GM13977 (cell line): ENCODE data around the gene GHRHR.

Source experiments
- DNase-seq: peaks from one replicate; pipeline ENCODE4 v3.0.0; 2012; ENCODE audit warnings: low spot score
- in situ Hi-C: fragments of 300-500 bp; cut with MboI; formaldehyde crosslinking; loops from one replicate; pipeline ENCODE4 v1.12.0; 2022; ENCODE audit warnings: low sequenced_read_pairs, low pct_unique_long_range_greater_than_20kb, mixed read lengths, inconsistent platforms; ENCODE audit not compliant: unreplicated experiment
- TF ChIP-seq, protein P1 (sequence below): IDR thresholded peaks from 2 replicates; pipeline ENCODE4 v1.5.1; 2012; ENCODE audit warnings: mild to moderate bottlenecking, control low read depth; ENCODE audit not compliant: insufficient read depth; ENCODE audit errors: extremely low read depth, missing control alignments

The GHRHR gene

DNA sequence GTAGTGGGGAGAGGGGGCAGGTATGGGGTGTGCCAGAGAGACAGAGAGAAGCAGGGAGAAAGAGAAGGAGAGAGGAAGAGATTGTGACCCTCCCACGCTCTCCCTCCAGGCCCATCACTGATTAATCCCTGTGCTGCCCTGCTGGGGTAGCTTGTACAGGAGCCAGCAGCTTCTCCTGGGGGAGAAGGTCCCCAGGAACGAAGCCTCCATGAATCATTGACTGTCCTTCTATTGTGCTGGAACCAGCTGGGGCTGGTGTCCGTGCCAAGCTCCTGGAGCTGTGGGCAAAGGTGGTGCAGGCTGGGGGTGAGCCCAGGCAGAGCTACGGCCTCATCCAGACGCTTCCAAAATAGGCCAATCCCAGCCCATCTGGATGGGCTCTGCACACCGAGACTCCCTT lies 31.2 kb upstream of the GHRHR start:
- TF ChIP-seq, protein P1, sequence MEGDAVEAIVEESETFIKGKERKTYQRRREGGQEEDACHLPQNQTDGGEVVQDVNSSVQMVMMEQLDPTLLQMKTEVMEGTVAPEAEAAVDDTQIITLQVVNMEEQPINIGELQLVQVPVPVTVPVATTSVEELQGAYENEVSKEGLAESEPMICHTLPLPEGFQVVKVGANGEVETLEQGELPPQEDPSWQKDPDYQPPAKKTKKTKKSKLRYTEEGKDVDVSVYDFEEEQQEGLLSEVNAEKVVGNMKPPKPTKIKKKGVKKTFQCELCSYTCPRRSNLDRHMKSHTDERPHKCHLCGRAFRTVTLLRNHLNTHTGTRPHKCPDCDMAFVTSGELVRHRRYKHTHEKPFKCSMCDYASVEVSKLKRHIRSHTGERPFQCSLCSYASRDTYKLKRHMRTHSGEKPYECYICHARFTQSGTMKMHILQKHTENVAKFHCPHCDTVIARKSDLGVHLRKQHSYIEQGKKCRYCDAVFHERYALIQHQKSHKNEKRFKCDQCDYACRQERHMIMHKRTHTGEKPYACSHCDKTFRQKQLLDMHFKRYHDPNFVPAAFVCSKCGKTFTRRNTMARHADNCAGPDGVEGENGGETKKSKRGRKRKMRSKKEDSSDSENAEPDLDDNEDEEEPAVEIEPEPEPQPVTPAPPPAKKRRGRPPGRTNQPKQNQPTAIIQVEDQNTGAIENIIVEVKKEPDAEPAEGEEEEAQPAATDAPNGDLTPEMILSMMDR, result no peak
- in situ Hi-C loops, result no loop called here
- DNase-seq, result no peak

- TF ChIP-seq, protein P1, result no peak
- DNase-seq, result peak; percentile 4
- in situ Hi-C loops, result no loop called here
These were observed 30.4 kb upstream of the GHRHR start for GRCh38 chr7:30933124-30933974.

- TF ChIP-seq, protein P1, result no peak
- no peak for DNase-seq
- in situ Hi-C loops, result no loop called here
These were observed 29.5 kb upstream of the GHRHR start for GRCh38 chr7:30934225-30934624.

DNA sequence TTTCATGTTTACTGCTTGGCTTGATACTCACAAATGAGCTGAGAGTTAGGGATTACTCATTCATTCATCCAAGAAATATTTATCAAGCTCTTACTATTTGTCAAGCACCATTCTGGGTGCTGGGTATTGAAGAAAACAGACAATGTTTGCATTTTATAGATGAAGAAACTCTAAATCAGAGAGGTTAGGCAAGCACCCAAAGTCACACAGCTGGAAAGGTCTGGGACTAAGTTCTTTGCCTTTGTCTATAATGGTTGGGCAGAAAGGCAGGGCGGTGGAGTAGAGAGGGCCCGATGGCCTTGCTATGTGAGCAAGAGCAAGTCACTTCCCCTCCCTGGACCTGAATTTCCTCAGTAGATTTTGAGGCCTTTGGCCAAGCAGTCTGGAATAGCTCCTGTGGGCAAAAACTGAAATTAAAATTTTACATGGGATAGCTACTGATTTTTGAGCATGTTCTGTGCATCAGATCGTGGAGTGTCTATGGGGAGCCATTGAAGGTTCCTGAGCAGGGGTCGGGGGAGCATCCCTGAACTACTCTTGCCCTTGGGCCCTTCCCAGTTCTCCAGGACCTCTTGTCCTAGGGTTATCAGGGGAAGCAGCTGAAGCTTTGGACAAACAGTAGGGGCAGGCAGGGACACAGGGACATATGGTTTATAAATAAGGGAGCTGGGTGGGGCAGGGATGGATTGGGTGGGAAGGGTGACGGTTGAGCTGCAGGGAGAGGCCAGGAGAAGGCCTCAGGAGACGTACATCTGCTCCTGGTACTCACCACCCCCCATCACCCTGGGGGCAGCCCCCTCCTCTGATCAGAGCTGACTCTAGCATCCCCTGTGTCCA lies 28.8 kb upstream of the GHRHR start:
- TF ChIP-seq, protein P1, result no peak
- no peak for DNase-seq
- in situ Hi-C loops, result no loop called here

DNA sequence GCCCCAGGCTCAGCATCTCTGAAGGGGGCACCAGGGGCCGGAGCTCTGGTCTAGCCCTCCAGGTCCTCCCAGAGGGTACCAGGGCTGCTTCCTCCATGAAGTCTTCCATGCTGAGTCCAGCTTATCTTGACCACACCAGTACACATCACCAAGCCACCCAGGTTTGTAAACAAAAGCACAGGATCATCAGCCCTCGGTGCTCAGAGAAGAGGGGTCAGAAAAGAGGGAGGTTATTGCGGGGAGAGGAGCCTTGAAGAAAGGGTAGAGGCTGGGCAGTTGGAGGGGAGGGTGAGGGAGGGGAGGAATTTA lies 28.2 kb upstream of the GHRHR start:
- in situ Hi-C loops, result no loop called here
- TF ChIP-seq, protein P1, result no peak

DNA sequence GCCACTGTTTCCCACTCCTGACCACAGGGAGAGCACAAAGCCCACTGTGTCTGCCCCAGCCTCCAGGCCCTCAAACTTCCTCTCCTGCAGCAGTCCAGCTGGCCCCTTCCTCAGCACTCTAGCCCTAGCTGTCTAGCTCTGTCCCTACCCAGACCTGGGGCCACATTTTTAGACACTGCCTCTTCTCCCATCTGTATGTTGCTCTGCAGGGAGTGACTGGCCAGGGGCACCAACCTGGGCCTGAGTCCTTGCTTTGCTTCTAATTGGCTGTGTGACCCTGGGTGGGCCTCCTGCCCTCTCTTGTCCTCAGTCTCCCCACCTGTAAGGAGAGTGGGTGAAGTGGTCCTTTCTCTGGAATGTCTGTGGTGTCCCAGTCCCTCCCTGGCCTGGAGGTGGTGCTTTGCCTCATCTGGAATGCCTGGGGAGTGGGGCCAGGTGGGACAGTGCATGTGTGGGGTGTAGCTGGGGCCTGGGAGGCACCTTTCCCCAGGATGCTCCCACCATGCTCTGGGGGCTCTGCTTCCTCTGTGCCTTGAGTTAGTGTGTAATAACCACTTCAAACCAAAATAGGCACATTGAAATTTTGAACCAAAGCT lies 27.0 kb upstream of the GHRHR start:
- no peak for DNase-seq
- in situ Hi-C loops, result no loop called here

More for the DNA sequence above, 28.2 kb upstream of the GHRHR start:
- no peak for DNase-seq

More for the DNA sequence above, 27.0 kb upstream of the GHRHR start:
- TF ChIP-seq, protein P1, result no peak
